ENCODE results near the gene SCARF2.

Gene SCARF2

DNA sequence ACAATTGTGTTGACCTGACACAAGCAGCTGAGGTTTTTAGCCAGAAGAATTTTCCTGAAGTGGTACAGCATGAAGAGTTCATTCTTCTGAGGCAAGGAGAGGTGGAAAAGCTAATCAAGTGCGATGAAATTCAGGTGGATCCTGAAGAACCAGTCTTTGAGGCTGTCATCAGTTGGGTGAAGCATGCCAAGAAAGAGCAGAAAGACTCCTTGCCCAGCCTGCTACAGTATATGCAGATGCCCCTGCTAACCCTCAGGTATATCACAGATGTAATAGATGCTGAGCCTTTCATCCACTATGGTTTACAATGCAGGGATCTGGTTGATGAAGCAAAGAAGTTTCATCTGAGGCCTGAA, 12.9 kb upstream of the SCARF2 start:
- Histone ChIP-seq H3K9ac (ENCODE audit: low read length) (no peak overlapping the region), H3K9me3 (ENCODE audit: low read length) (no peaks in the 10 kb centered on the region), H3K36me3 (ENCODE audit: insufficient read depth, low read length) (peaks cover 7% of the 10 kb centered on the region; the same call in 1 of the 2 replicates), H3K9me2 (ENCODE audit: low read depth, low read length) (no peaks in the 10 kb centered on the region), H3F3A (ENCODE audit: insufficient read depth, low read length) (no peaks in the 10 kb centered on the region), H3K4me1 (ENCODE audit: insufficient read depth, low read length, severe bottlenecking) (no peaks in the 10 kb centered on the region), H3K4me2 (ENCODE audit: low read length) (no peak overlapping the region), H3K27me3 (ENCODE audit: insufficient read depth, low read length) (no peaks in the 10 kb centered on the region), H4K20me1 (ENCODE audit: insufficient read depth, low read length) (no peaks in the 10 kb centered on the region), H3K79me2 (ENCODE audit: insufficient read depth, low read length) (no peaks in the 10 kb centered on the region), H3K27ac (ENCODE audit: low read depth, low read length, poor library complexity, severe bottlenecking) (no peak overlapping the region), H3K4me3 (ENCODE audit: low read depth, low read length, poor library complexity, severe bottlenecking) (no peak overlapping the region), H2AFZ (ENCODE audit: low read length) (no peak overlapping the region)
- TF ChIP-seq EZH2 (IDR thresholded peaks at IDR 0.05; ENCODE audit: borderline replicate concordance, low read length) = no peak
- TF ChIP-seq, protein P1, sequence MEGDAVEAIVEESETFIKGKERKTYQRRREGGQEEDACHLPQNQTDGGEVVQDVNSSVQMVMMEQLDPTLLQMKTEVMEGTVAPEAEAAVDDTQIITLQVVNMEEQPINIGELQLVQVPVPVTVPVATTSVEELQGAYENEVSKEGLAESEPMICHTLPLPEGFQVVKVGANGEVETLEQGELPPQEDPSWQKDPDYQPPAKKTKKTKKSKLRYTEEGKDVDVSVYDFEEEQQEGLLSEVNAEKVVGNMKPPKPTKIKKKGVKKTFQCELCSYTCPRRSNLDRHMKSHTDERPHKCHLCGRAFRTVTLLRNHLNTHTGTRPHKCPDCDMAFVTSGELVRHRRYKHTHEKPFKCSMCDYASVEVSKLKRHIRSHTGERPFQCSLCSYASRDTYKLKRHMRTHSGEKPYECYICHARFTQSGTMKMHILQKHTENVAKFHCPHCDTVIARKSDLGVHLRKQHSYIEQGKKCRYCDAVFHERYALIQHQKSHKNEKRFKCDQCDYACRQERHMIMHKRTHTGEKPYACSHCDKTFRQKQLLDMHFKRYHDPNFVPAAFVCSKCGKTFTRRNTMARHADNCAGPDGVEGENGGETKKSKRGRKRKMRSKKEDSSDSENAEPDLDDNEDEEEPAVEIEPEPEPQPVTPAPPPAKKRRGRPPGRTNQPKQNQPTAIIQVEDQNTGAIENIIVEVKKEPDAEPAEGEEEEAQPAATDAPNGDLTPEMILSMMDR (IDR thresholded peaks at IDR 0.05; ENCODE audit: low read length) = no peak

DNA sequence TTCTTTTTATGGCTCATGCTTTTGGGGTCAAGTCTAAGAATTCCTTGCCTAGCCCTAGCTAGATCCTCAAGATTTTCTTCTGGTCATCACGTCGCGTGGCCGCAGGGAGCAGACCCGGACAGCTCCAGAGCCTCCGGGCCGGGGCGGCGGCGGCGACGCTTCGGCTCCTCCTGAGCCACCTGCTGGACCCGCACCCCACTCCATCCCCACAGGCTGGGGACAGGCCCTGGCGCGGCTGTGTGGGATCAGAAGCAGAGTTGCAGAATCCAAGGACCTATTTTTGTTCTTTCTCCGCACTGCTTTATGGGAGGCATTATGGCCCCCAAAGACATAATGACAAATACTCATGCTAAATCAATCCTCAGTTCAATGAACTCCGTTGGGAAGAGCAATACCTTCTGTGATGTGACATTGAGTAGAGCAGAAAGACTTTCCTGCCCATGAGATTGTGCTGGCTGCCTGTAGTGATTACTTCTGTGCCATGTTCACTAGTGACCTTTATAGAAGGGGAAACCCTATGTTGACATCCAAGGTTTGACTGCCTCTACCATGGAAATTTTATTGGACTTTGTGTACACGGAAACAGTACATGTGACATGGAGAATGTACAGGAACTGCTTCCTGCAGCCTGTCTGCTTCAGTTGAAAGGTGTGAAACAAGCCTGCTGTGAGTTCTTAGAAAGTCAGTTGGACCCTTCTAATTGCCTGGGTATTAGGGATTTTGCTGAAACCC, 12.4 kb upstream of the SCARF2 start:
- Histone ChIP-seq H3K27ac (ENCODE audit: low read depth, low read length, poor library complexity, severe bottlenecking) (no peak overlapping the region), H3K27me3 (ENCODE audit: insufficient read depth, low read length) (no peaks in the 10 kb centered on the region), H3K4me3 (ENCODE audit: low read depth, low read length, poor library complexity, severe bottlenecking) (no peak overlapping the region), H4K20me1 (ENCODE audit: insufficient read depth, low read length) (no peaks in the 10 kb centered on the region), H3K9me2 (ENCODE audit: low read depth, low read length) (no peaks in the 10 kb centered on the region), H3K4me1 (ENCODE audit: insufficient read depth, low read length, severe bottlenecking) (no peaks in the 10 kb centered on the region), H2AFZ (ENCODE audit: low read length) (no peak overlapping the region), H3K9me3 (ENCODE audit: low read length) (no peaks in the 10 kb centered on the region), H3K36me3 (ENCODE audit: insufficient read depth, low read length) (peaks cover 7% of the 10 kb centered on the region; the same call in 1 of the 2 replicates), H3K4me2 (ENCODE audit: low read length) (no peak overlapping the region), H3F3A (ENCODE audit: insufficient read depth, low read length) (no peaks in the 10 kb centered on the region), H3K9ac (ENCODE audit: low read length) (no peak overlapping the region), H3K79me2 (ENCODE audit: insufficient read depth, low read length) (no peaks in the 10 kb centered on the region)
- TF ChIP-seq EZH2 (IDR thresholded peaks at IDR 0.05; ENCODE audit: borderline replicate concordance, low read length) = no peak
- TF ChIP-seq, protein P1 (IDR thresholded peaks at IDR 0.05; ENCODE audit: low read length) = no peak

DNA sequence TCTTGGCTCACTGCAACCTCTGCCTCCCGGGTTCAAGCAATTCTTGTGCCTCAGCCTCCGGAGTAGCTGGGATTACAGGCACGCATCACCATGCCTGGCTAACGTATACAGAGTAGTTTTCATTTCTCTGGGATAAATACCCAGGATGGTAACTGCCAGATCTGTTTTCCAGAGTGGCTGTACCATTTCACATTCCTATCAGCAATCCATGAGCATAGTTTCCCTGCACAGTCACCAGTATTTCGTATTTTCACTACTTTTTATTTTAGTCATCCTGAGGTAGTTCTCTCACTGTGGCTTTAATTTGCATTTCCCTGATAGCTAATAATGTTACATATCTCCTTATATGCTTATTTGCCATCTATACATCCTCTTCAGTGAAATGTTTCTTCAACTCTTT, 11.0 kb upstream of the SCARF2 start:
- no peaks in the 10 kb centered on the region for H3K4me1 ChIP-seq (ENCODE audit: insufficient read depth, low read length, severe bottlenecking)
- H3K36me3 ChIP-seq (ENCODE audit: insufficient read depth, low read length) = peaks cover 7% of the 10 kb centered on the region; the same call in 1 of the 2 replicates
- no peak overlapping the region for H2AFZ ChIP-seq (ENCODE audit: low read length)

More for the DNA sequence above, 11.0 kb upstream of the SCARF2 start:
- Histone ChIP-seq H3K27me3 (ENCODE audit: insufficient read depth, low read length) (no peaks in the 10 kb centered on the region), H3K27ac (ENCODE audit: low read depth, low read length, poor library complexity, severe bottlenecking) (no peak overlapping the region), H3K9me3 (ENCODE audit: low read length) (no peaks in the 10 kb centered on the region), H3K9me2 (ENCODE audit: low read depth, low read length) (no peaks in the 10 kb centered on the region), H3K4me3 (ENCODE audit: low read depth, low read length, poor library complexity, severe bottlenecking) (no peak overlapping the region), H4K20me1 (ENCODE audit: insufficient read depth, low read length) (no peaks in the 10 kb centered on the region), H3K9ac (ENCODE audit: low read length) (no peak overlapping the region), H3K4me2 (ENCODE audit: low read length) (no peak overlapping the region), H3F3A (ENCODE audit: insufficient read depth, low read length) (no peaks in the 10 kb centered on the region), H3K79me2 (ENCODE audit: insufficient read depth, low read length) (no peaks in the 10 kb centered on the region)
- TF ChIP-seq, protein P1 (IDR thresholded peaks at IDR 0.05; ENCODE audit: low read length) = no peak
- no peak for TF ChIP-seq EZH2 (IDR thresholded peaks at IDR 0.05; ENCODE audit: borderline replicate concordance, low read length)
